ENCODE results near the gene CHID1.

- TF ChIP-seq CTCF (IDR thresholded peaks at IDR 0.05): peak in 2 of 3 experiments; percentile 78 to 85
- TF ChIP-seq EP300 (IDR thresholded peaks at IDR 0.05): no peak
- TF ChIP-seq POLR2AphosphoS5 (IDR thresholded peaks at IDR 0.05): no peak
- no peak for TF ChIP-seq POLR2A (IDR thresholded peaks at IDR 0.05; ENCODE audit: low read depth)
Observed at GRCh38 chr11:848380-848931, 62.2 kb downstream of the CHID1 start.

Measured in esophagus muscularis mucosa (tissue), 4 donors.